Hematopoietic multipotent progenitor cell treated with erythropoietin and hydrocortisone succinate and interleukin-3 and kit ligand, for 15 days (in vitro differentiated cells): ENCODE results near the gene PSMA7.
A peak's percentile ranks its signal among the peaks of the same experiment; 100 is the strongest.
"Not testable (repeated sequence)": the region's sequence is repeated elsewhere in the genome, so short reads cannot be mapped to it uniquely, and the experiment has no call there.

Experiments
- DNase-seq: peaks from one replicate; pipeline ENCODE4 v3.0.0-alpha.2; 2015; ENCODE audit warnings: low spot score

PSMA7 gene

GRCh38 chr20:62119115-62119514 is 24.1 kb downstream of the PSMA7 start:
- no peak for DNase-seq

- DNase-seq, result no peak
These were observed 24.8 kb downstream of the PSMA7 start for GRCh38 chr20:62118113-62119043.

GRCh38 chr20:62117658-62118057 is 25.5 kb downstream of the PSMA7 start:
- no peak for DNase-seq

GRCh38 chr20:62117362-62117646 is 25.9 kb downstream of the PSMA7 start:
- DNase-seq, result no peak

GRCh38 chr20:62116558-62117361 is 26.4 kb downstream of the PSMA7 start:
- DNase-seq, result no peak

- not testable (repeated sequence) for DNase-seq
These were observed 27.3 kb downstream of the PSMA7 start for GRCh38 chr20:62115800-62116407.

GRCh38 chr20:62114894-62115293 is 28.3 kb downstream of the PSMA7 start:
- DNase-seq, result no peak

- no peak for DNase-seq
These were observed 30.8 kb downstream of the PSMA7 start for GRCh38 chr20:62112368-62112767.

- DNase-seq, result no peak
These were observed 32.0 kb downstream of the PSMA7 start for GRCh38 chr20:62111148-62111547.

- DNase-seq, result no peak
These were observed 37.6 kb downstream of the PSMA7 start for GRCh38 chr20:62105592-62105991.

GRCh38 chr20:62104791-62105345 is 38.3 kb downstream of the PSMA7 start:
- no peak for DNase-seq

GRCh38 chr20:62104234-62104789 is 38.9 kb downstream of the PSMA7 start:
- no peak for DNase-seq

GRCh38 chr20:62103508-62104233 is 39.5 kb downstream of the PSMA7 start:
- DNase-seq, result no peak

GRCh38 chr20:62101078-62101477 is 42.1 kb downstream of the PSMA7 start:
- no peak for DNase-seq

- DNase-seq, result no peak
These were observed 45.2 kb downstream of the PSMA7 start for GRCh38 chr20:62097881-62098407.

GRCh38 chr20:62096421-62097380 is 46.5 kb downstream of the PSMA7 start:
- no peak for DNase-seq

GRCh38 chr20:62089393-62089792 is 53.8 kb downstream of the PSMA7 start:
- no peak for DNase-seq

GRCh38 chr20:62088258-62089127 is 54.7 kb downstream of the PSMA7 start:
- DNase-seq, result peak; percentile 54

GRCh38 chr20:62087632-62088031 is 55.6 kb downstream of the PSMA7 start:
- no peak for DNase-seq
